K562 (cell line): ENCODE data around the gene RUNX3. TPM values are rescaled to one million over a fixed set of nuclear protein-coding genes. Genes with fewer than 3 reads are reported as not detected.

Experiments used
- ARID3B ChIP-seq: fragments of 250-450 bp; sonication (Bioruptor Pico); IDR thresholded peaks from 2 replicates; pipeline ENCODE4 v1.4.0; 2020; ENCODE audit warnings: borderline replicate concordance
- ATF4 ChIP-seq: fragments of 450-650 bp; formaldehyde crosslinking; IDR thresholded peaks from 2 replicates; pipeline ENCODE4 v1.4.0; 2022; ENCODE audit warnings: mild to moderate bottlenecking, moderate library complexity
- ELK1 ChIP-seq: sonication (generic); formaldehyde crosslinking; IDR thresholded peaks from 2 replicates; pipeline ENCODE4 v1.8.1; 2022; ENCODE audit warnings: missing genetic modification reagents
- ERF ChIP-seq: fragments of 450-650 bp; formaldehyde crosslinking; IDR thresholded peaks from 2 replicates; pipeline ENCODE4 v1.4.0; 2020; ENCODE audit warnings: mild to moderate bottlenecking, mixed read lengths
- ETS1 ChIP-seq: conservative IDR thresholded peaks from 2 replicates; pipeline ENCODE4 v1.6.1; 2011; ENCODE audit warnings: low read depth, mild to moderate bottlenecking, low read length; ENCODE audit not compliant: control insufficient read depth
- GTF2E2 ChIP-seq: fragments of 200-800 bp; sonication (Bioruptor generic); IDR thresholded peaks from 2 replicates; pipeline ENCODE4 v1.6.1; 2016; ENCODE audit warnings: missing genetic modification characterization, missing compliant biosample characterization
- NCOA2 ChIP-seq, 2 experiments: fragments of 450-650 bp; IDR thresholded peaks; 2 replicates each; pipeline ENCODE4 v1.6.1; 2018; ENCODE audit warnings: mild to moderate bottlenecking in 2 of 2, moderate library complexity in 1 of 2; ENCODE audit not compliant: partially characterized antibody in 2 of 2
- SIN3A ChIP-seq, 2 experiments: fragments of 150-350 bp in 1 of 2; IDR thresholded peaks; 2 replicates each; pipeline ENCODE4 v1.6.1; 2011 to 2016; ENCODE audit warnings: borderline replicate concordance in 2 of 2, low read depth in 2 of 2, low read length in 2 of 2, mild to moderate bottlenecking in 2 of 2, moderate library complexity in 2 of 2; ENCODE audit not compliant: control insufficient read depth in 1 of 2
- SMC3 ChIP-seq: conservative IDR thresholded peaks from 2 replicates; pipeline ENCODE4 v1.6.1; 2011; ENCODE audit warnings: low read depth, low read length, improper control_type of control experiment; ENCODE audit not compliant: insufficient read depth
- STAT6 ChIP-seq: sonication (generic); formaldehyde crosslinking; IDR thresholded peaks from 2 replicates; pipeline ENCODE4 v1.8.1; 2023; ENCODE audit warnings: mild to moderate bottlenecking, missing genetic modification reagents
- TCF7L2 ChIP-seq: fragments of 150-350 bp; IDR thresholded peaks from 2 replicates; pipeline ENCODE4 v1.6.1; 2016; ENCODE audit warnings: low read depth, mild to moderate bottlenecking, low read length, moderate library complexity
- ZBTB26 ChIP-seq: fragments of 450-650 bp; formaldehyde crosslinking; IDR thresholded peaks from 2 replicates; pipeline ENCODE4 v1.4.0; 2022; ENCODE audit warnings: missing genetic modification characterization
- ZNF224 ChIP-seq: sonication (generic); formaldehyde crosslinking; IDR thresholded peaks from 2 replicates; pipeline ENCODE4 v1.8.0; 2022; ENCODE audit warnings: mild to moderate bottlenecking, missing genetic modification reagents
- ZNF23 ChIP-seq: fragments of 250-450 bp; sonication (Bioruptor Pico); IDR thresholded peaks from 2 replicates; pipeline ENCODE4 v1.4.0; 2020; ENCODE audit warnings: mild to moderate bottlenecking
- ZNF232 ChIP-seq: sonication (generic); formaldehyde crosslinking; IDR thresholded peaks from 2 replicates; pipeline ENCODE4 v1.8.0; 2022; ENCODE audit warnings: mild to moderate bottlenecking, missing genetic modification reagents
- ZNF589 ChIP-seq: fragments of 200-800 bp; sonication (Bioruptor generic); IDR thresholded peaks from 2 replicates; pipeline ENCODE4 v1.6.1; 2016; ENCODE audit warnings: low read depth, missing genetic modification characterization, missing compliant biosample characterization
- polyA plus RNA-seq, 8 experiments: library from polyadenylated mRNA; depleted of rRNA in 4 of 8; stranded (reverse) in 5 of 8; unstranded in 3 of 8; fragments of >200 nt; fragmentation: Nextera tagmentation in 2 of 8; fragmentation: Illumina TruSeq in 1 of 8; extraction: Ambion mirVana in 2 of 8; extraction: Trizol in 1 of 8; gene quantifications; 2 replicates each; pipeline versions ENCODE4 v1.2.1 to v1.2.3, GENCODE V29; 2011 to 2014; ENCODE audit warnings: inconsistent platforms in 1 of 8, missing spikeins in 1 of 8
- total RNA-seq, 7 experiments: library from RNA; depleted of rRNA in 6 of 7; stranded (reverse); fragments of >200 nt in 6 of 7; fragmentation: Illumina TruSeq in 2 of 7; extraction: Trizol in 2 of 7; gene quantifications; 2 replicates each; pipeline versions ENCODE4 v1.2.1 to v1.2.3, GENCODE V29; 2011 to 2021; ENCODE audit warnings: low replicate concordance in 1 of 7

Gene RUNX3
- total and polyA plus RNA-seq, 9 of the 15 experiments (the other 6 are each of a cell fraction or from before 2014, with no cell fraction given): 0.01 to 0.64 (median 0.09) TPM

- TF ChIP-seq ZNF224 (CRISPR knock-in tag): no peak
- TF ChIP-seq ZNF232: no peak
- 0 out of 2 replicates have a peak, but pooled peaks have one; percentile 37 for TF ChIP-seq ZNF589 (CRISPR knock-in tag)
- TF ChIP-seq SMC3: no peak
- TF ChIP-seq NCOA2 (IDR thresholded peaks at IDR 0.05; ENCODE audit: partially characterized antibody in 2 of 2): no peak
- no peak for TF ChIP-seq ELK1 (CRISPR knock-in tag)
- no peak for TF ChIP-seq TCF7L2
- no peak for TF ChIP-seq ARID3B (CRISPR knock-in tag)
- TF ChIP-seq ERF: no peak
- TF ChIP-seq ZBTB26: no peak
- no peak for TF ChIP-seq ZNF23 (CRISPR knock-in tag)
- TF ChIP-seq ATF4 (CRISPR knock-in tag): no peak
- no peak for TF ChIP-seq SIN3A (IDR thresholded peaks at IDR 0.05; ENCODE audit: borderline replicate concordance in 2 of 2, control insufficient read depth in 1 of 2, low read depth in 2 of 2, low read length in 2 of 2)
- TF ChIP-seq GTF2E2: no peak
- TF ChIP-seq STAT6 (CRISPR knock-in tag): no peak
- TF ChIP-seq ETS1: no peak
Measured at GRCh38 chr1:24910751-24911650, 19.1 kb downstream of the RUNX3 start (continued).
